Calu3 (cell line): ENCODE results near the gene OR5AR1. TPM values are rescaled to one million over a fixed set of nuclear protein-coding genes. Genes with fewer than 3 reads are reported as not detected.

ENCODE experiments used
- BruUV-seq: library from RNA; stranded (reverse); fragments of 400-500 nt; replicated peaks from 2 replicates; lab custom pipeline; 2021; lab: Mats Ljungman, UMichigan
- CTCF ChIA-PET: fragments of 300-600 bp; sonication (Branson Sonifier 250); formaldehyde crosslinking; loops from one replicate; lab custom pipeline; 2022; ENCODE audit warnings: antibody characterized with exemption; lab: Charles Lee
- DNase-seq: peaks from one replicate; pipeline ENCODE4 v3.0.0; 2022
- H3K27ac Mint-ChIP-seq: one replicate; pipeline ENCODE4 v1.8.0; 2022; ENCODE audit warnings: mixed read lengths; ENCODE audit not compliant: unreplicated experiment
- H3K27me3 Mint-ChIP-seq: one replicate; pipeline ENCODE4 v1.8.0; 2022; ENCODE audit warnings: mixed read lengths; ENCODE audit not compliant: unreplicated experiment
- H3K36me3 Mint-ChIP-seq: one replicate; pipeline ENCODE4 v1.8.0; 2022; ENCODE audit warnings: mild to moderate bottlenecking, moderate library complexity, mixed read lengths; ENCODE audit not compliant: insufficient read depth, unreplicated experiment
- H3K4me1 Mint-ChIP-seq: one replicate; pipeline ENCODE4 v1.8.0; 2022; ENCODE audit warnings: mild to moderate bottlenecking, low read depth, mixed read lengths; ENCODE audit not compliant: unreplicated experiment
- H3K4me3 Mint-ChIP-seq: one replicate; pipeline ENCODE4 v1.8.0; 2022; ENCODE audit warnings: mild to moderate bottlenecking, low read depth, moderate library complexity, mixed read lengths; ENCODE audit not compliant: unreplicated experiment
- H3K9me3 Mint-ChIP-seq: one replicate; pipeline ENCODE4 v1.8.0; 2022; ENCODE audit warnings: low read depth, mixed read lengths; ENCODE audit not compliant: unreplicated experiment
- CTCF ChIP-seq: fragments of 200-600 bp; IDR thresholded peaks from one replicate; pipeline ENCODE4 v1.8.0; 2022; ENCODE audit warnings: antibody characterized with exemption; ENCODE audit not compliant: unreplicated experiment
- intact Hi-C: fragments of 100-400 bp; cut with micrococcal nuclease; formaldehyde crosslinking; loops from one replicate; pipeline ENCODE4 v1.10.0; 2022; ENCODE audit not compliant: unreplicated experiment
- total RNA-seq: library from RNA; stranded (reverse); gene quantifications from 2 replicates; pipeline ENCODE4 v1.2.3, GENCODE V29; 2022

Gene OR5AR1
- total RNA-seq, 1 experiment from 2014 or later = not detected

- H3K27me3 Mint-ChIP-seq = no peaks in the 10 kb centered on the region
- peak; percentile 51 for DNase-seq
- no peak overlapping the region for H3K27ac Mint-ChIP-seq
- intact Hi-C loops = loop anchor here (5.0 kb wide), 2 partner anchors 78 to 82 kb away; no protein-coding TSS in a partner anchor
- CTCF ChIA-PET = no interaction called here
- no peaks in the 10 kb centered on the region for H3K36me3 Mint-ChIP-seq
- no TSS peak for BruUV-seq
- H3K4me3 Mint-ChIP-seq = no peak overlapping the region
- H3K9me3 Mint-ChIP-seq = peaks cover 4% of the 10 kb centered on the region
- H3K4me1 Mint-ChIP-seq = no peaks in the 10 kb centered on the region
- no peak for TF ChIP-seq CTCF
These were observed 36.9 kb downstream of the OR5AR1 start for GRCh38 chr11:56700242-56700913.

GRCh38 chr11:56700914-56701485, 37.5 kb downstream of the OR5AR1 start:
- H3K27me3 Mint-ChIP-seq = no peaks in the 10 kb centered on the region
- H3K27ac Mint-ChIP-seq = no peak overlapping the region
- CTCF ChIA-PET = no interaction called here
- no peak for DNase-seq
- no peaks in the 10 kb centered on the region for H3K36me3 Mint-ChIP-seq
- intact Hi-C loops = loop anchor here (5.0 kb wide), 2 partner anchors 79 to 81 kb away; no protein-coding TSS in a partner anchor
- no peak for TF ChIP-seq CTCF
- H3K4me1 Mint-ChIP-seq = peaks cover under 1% of the 10 kb centered on the region
- peaks cover 4% of the 10 kb centered on the region for H3K9me3 Mint-ChIP-seq
- BruUV-seq = no TSS peak
- H3K4me3 Mint-ChIP-seq = no peak overlapping the region

DNA sequence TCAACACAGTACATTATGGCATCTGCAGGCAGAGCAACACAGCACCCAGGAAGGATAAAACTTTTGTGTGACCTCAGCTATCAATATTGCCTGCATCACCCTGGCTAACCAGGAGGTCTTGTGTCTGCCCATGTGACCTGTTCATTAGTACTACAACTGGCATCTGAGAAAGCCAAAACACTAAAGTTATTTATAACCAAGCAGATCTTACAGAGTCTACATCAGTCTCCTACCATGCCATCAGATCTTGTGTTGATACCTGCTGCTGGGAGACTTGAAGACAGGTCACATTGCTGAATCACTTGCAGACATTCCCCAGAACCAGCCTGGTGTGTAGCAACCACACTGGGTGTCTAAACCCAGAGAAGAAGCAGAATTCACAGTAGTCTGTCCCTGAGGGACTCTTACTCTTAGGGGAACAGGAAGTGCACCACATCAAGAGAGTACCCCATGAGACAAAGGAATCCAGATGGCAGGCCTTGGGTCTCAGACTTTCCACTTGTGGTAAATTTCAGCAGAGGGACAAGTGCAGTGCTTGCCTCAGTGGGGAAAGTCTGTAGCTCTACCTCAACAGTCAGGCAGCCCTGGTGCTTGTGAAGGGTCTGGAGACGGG, 42.4 kb downstream of the OR5AR1 start:
- Mint-ChIP-seq H3K9me3 (peaks cover under 1% of the 10 kb centered on the region), H3K27ac (no peak overlapping the region), H3K4me3 (no peak overlapping the region), H3K36me3 (no peaks in the 10 kb centered on the region), H3K4me1 (peaks cover 10% of the 10 kb centered on the region), H3K27me3 (no peaks in the 10 kb centered on the region)
- no TSS peak for BruUV-seq
- CTCF ChIA-PET = interaction anchor here (1.1 kb wide), 1 partner anchor 52 kb away, joined by 3 read pairs; no protein-coding TSS in a partner anchor
- TF ChIP-seq CTCF = no peak
- DNase-seq = no peak
- intact Hi-C loops = no loop called here

- no peak for DNase-seq
- Mint-ChIP-seq H3K4me1 (peaks cover 10% of the 10 kb centered on the region), H3K36me3 (no peaks in the 10 kb centered on the region), H3K9me3 (peaks cover 3% of the 10 kb centered on the region), H3K27ac (no peak overlapping the region), H3K27me3 (no peaks in the 10 kb centered on the region), H3K4me3 (no peak overlapping the region)
- intact Hi-C loops = no loop called here
- CTCF ChIA-PET = interaction anchor here (1.1 kb wide), 1 partner anchor 52 kb away, joined by 3 read pairs; no protein-coding TSS in a partner anchor
- no peak for TF ChIP-seq CTCF
- BruUV-seq = no TSS peak
These were observed 43.0 kb downstream of the OR5AR1 start for GRCh38 chr11:56706486-56706885.
